HG02943 (cell line): ENCODE results near the gene SPINT2.
"Not testable (repeated sequence)": the region's sequence is repeated elsewhere in the genome, so short reads cannot be mapped to it uniquely, and the experiment has no call there.

Experiments used
- ATAC-seq: cut with Tn5 transposase; IDR thresholded peaks from one replicate; pipeline ENCODE4 v1.9.1; 2021; ENCODE audit warnings: mild to moderate bottlenecking, low read depth, moderate library complexity; ENCODE audit not compliant: unreplicated experiment

Gene SPINT2

DNA sequence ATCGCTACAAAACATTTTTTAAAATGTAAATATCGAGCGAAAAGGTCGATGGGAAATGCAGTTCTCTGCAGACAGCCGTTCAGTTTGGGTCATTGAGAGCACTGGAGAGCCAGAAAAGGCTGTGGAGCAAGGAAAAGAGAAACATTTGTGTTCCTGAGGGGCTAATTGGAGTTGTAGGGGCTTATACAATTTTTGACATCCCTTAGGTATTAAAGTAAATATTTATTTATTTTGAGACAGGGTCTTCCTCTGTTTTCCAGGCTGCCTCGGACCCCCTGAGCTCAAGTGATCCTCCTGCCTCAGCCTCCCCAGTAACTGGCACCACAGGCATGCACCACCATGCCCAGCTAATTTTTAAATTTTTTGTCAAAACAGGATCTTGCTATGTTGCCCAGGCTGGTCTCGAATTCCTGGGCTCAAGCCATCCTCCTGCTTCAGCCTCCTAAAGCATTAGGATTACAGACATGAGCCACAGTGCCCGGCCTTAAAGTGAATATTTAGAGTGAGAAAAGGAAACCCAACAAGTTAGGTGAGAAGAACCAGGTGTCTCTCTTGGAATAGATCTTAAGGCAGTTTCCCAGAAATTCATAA lies 52.2 kb downstream of the SPINT2 start:
- ATAC-seq: peak; percentile 10

GRCh38 chr19:38317104-38317612 lies 52.8 kb downstream of the SPINT2 start:
- no peak for ATAC-seq

DNA sequence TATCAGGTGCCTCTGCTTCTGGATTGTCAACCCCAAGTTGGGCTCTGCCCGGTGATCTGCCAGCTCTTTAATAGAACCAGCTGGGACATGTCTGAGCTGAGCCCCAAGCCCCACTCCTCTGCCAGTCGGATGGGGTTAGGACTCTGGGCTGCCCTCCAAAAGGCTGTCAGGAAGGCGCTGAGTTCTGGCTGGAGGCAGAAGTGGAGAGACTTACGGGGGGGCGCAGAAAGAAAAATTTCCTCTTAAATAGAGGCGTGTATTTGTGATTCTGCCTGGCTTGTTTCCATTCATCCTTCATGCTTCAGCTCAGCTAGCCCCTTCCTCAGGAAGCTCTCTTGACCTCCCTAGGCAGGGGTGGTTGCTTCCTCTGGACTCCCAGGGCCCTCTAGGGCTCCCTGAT lies 54.3 kb downstream of the SPINT2 start:
- no peak for ATAC-seq

DNA sequence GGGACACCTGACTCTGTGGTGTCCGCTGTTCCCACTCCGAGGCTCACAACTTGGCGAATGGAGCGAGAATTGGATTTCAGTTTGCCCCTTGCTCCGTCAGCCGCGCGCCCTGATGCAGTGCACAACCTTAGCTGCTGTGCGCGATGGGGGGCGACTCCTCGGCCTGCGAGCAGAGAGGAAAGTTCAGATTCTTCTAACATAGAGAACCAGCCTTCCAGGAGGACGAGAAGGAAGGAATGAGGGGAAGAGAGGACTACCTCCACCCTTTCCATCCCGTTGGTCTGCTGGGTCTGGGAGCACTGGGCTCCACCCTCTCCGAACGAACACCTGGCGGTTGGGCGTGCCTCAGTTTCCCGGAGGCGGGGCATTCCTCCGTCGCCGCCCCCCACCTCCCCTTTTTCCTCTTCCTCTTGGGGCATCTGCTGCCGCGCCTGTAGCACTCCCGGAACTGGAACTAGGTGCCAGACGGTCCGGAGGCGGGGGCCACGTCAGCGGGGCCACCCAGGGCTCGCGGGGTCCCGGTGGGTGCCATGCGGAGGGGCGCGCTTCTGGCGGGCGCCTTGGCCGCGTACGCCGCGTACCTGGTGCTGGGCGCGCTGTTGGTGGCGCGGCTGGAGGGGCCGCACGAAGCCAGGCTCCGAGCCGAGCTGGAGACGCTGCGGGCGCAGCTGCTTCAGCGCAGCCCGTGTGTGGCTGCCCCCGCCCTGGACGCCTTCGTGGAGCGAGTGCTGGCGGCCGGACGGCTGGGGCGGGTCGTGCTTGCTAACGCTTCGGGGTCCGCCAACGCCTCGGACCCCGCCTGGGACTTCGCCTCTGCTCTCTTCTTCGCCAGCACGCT lies 55.3 kb downstream of the SPINT2 start, which contains the start of gene KCNK6:
Gene KCNK6 (plus strand): TSS at position 425 of the 838 bp plus-strand sequence. CDS start 106 bp downstream, at position 531.
- no peak for ATAC-seq

- ATAC-seq: no peak
Observed at GRCh38 chr19:38320969-38321339, 56.6 kb downstream of the SPINT2 start.

GRCh38 chr19:38321646-38322196 lies 57.3 kb downstream of the SPINT2 start:
- no peak for ATAC-seq

- no peak for ATAC-seq
Observed at GRCh38 chr19:38323291-38323690, 58.9 kb downstream of the SPINT2 start.

DNA sequence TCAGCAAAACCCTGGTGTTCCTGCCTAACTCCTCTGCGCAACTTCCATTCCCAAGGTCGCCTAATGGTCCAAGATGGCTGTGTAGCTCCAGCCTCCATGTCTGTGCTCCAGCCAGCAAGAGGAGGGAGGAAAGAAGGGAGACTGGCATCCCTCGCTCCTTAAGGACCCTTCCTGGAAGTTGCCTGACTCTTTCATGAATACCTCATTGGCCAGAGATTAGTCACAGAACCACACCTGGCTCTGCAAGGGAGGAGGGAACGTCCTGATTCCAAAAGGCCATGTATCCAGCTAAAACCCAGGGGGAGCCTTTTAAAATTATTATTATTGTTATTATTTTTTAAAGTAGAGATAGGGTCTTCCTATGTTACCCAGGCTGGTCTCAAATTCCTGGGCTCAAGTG lies 60.1 kb downstream of the SPINT2 start:
- no peak for ATAC-seq

DNA sequence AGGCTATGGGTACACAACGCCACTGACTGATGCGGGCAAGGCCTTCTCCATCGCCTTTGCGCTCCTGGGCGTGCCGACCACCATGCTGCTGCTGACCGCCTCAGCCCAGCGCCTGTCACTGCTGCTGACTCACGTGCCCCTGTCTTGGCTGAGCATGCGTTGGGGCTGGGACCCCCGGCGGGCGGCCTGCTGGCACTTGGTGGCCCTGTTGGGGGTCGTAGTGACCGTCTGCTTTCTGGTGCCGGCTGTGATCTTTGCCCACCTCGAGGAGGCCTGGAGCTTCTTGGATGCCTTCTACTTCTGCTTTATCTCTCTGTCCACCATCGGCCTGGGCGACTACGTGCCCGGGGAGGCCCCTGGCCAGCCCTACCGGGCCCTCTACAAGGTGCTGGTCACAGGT lies 62.2 kb downstream of the SPINT2 start:
- ATAC-seq: no peak

GRCh38 chr19:38329651-38330050 lies 65.3 kb downstream of the SPINT2 start:
- no peak for ATAC-seq

- ATAC-seq: no peak
Observed at GRCh38 chr19:38331728-38332127, 67.4 kb downstream of the SPINT2 start.

DNA sequence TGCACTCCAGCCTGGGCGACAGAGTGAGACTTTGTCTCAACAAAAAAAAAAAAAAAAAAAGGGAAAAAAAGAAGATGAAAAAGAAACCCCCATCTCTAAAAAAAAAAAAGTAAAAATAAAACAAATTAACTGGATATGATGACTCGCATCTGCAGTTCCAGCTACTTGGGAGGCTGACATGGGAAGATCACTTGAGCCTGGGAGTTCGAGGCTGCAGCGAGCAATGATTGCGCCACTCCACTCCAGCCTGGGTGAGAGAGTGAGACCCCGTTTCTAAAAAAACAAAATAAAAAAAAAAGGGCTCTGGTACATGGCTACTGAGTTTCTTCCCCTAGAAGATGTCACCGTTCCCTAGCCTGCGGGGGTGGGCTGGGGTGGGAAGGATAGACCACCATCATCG lies 68.9 kb downstream of the SPINT2 start:
- no peak for ATAC-seq

DNA sequence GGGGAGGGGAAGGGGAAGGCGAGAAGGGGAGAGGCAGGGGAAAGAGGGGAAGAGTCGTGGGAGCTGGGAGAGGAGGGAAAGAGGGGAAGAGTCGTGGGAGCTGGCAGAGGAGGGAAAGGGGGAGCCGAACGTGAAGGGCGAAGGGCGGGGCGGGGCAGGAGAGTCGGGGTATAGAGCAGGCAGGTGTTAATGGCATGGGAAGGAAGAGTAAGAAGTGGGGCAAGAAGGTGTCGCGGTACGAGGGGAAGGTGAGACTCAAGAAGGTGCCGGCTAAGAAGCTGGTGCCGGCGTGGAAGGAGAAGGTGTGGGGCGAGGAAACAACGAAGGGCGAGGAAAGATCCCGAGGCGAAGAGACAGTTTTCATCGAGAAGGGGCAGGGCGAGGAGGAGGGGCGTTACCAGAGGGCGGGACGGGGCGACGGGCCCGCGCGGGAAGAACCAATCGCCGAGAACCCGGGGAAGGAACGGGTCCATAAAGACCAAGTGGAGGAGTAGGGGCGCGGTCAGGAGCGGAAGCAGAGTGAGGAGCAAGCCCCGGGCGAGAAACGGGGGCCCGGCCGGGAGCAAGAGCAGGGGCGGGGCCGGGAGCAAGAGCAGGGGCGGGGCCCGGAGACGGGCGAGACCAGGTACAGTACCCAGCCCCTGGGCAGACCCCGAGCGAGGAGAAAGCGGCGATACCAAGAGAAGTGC lies 71.7 kb downstream of the SPINT2 start:
- ATAC-seq: peak; percentile 68

DNA sequence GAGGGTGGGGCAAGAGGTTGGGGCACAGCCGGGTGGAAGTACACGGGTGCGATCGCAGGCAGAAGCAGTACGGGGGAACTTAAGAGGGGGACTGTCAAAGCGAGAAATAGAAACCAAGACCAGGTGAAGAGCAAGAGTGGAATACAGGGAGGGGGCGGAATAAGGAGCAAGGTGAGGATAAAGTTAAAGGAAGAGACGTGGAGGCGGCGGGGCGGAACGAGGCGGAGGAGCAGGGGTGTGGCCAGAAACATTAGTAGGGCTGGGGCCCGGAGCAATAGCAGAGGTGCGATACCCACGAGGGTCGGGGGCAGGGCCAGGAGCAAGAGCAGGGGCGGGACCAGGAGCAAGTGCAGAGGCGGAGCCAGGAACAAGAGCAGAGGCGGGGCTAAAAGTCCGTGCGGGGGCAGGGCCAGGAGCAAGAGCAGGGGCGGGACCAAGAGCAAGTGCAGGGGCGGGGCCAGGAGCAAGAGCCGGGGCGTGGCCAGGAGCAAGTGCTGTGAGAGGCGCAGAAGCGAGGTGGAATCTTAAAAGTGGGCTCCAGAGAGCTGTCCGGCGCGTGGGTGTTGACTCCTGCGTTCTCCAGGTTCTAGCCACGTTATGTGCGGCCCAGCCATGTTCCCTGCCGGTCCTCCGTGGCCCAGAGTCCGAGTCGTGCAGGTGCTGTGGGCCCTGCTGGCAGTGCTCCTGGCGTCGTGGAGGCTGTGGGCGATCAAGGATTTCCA lies 72.4 kb downstream of the SPINT2 start:
- ATAC-seq: peak; percentile 44

GRCh38 chr19:38337360-38337653 lies 72.9 kb downstream of the SPINT2 start:
- ATAC-seq: no peak

GRCh38 chr19:38339011-38339410 lies 74.6 kb downstream of the SPINT2 start:
- not testable (repeated sequence) for ATAC-seq

DNA sequence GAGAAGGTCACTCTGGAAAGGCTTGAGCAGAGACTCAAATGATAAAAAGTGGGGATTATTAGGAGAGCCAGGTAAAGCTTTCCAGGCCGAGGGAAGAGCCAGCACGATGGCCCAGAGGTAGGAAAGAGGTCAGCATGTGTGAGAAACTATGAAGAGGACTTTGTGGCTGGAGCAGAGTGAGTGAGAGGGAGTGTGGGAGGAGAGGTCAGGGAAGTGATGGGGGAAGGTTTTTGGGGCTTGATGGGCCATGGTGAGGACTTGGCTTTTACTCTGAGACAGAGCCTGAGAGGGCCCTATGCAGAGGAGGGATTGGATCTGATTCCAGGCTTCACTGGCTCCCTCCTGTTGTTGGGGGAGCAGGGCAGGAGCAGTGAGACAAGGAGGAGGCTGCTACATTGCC lies 76.6 kb downstream of the SPINT2 start:
- ATAC-seq: no peak
